HK-2 (cell line): Measurements from ENCODE around the gene C11orf54.
"Not testable (repeated sequence)": the region's sequence is repeated elsewhere in the genome, so short reads cannot be mapped to it uniquely, and the experiment has no call there.

Experiments used
- DNase-seq: peaks from one replicate; pipeline ENCODE4 v3.0.0-alpha.2; 2018; ENCODE audit not compliant: unreplicated experiment

C11orf54 gene

DNA sequence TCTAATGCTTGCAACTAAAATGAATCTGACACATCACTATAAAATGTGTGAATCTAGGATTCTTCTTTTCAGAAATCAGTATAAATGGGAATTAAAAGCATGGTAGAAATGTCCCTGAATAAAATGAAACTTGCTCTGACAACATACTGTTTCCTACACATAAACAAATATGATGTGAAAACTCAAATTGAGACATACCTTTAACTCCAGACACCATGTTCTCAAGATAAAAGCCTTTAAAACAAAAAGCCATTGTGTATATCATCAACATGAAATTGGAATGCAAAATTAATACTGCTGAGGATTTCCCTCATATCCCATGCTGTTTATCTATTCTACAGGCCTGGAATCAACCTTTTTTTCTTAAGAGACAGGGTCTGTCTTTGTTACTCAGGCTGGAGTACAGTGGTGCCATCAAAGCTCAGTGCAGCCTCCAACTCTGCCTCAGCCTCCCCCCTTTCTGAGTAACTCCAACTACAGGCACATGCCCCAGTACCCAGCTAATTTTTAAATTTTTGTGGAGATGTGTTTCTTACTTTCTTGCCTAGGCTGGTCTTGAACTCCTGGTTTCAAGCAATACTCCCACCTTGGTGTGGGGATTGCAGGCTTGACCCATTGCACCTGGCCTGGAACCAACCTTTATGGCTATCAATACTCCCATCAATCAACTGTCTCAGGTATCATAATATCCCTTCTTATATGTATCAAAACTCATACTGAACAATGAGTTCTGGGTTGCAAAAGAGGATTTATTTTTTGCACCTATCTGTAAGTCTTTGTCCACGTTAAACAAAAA, 6.8 kb upstream of the C11orf54 start:
- no peak for DNase-seq

DNA sequence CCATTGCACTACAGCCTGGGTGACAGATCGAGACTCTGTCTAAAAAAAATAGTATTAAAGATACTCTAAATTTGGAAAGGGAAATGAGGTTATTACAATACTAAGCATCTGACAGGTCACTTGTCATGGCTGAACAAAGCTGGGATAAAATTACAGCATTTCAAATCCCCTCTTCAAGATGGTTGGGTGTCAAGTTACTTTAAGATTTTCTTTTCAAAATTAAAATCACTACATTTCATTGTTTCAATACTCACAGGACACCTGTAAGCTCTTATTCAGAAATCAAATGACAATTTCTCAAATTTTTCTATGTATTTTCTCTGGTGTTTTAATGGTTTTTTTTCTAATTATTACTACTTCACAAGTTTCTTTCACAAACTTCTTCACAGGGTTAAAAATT, 5.8 kb upstream of the C11orf54 start:
- DNase-seq, result no peak

DNA sequence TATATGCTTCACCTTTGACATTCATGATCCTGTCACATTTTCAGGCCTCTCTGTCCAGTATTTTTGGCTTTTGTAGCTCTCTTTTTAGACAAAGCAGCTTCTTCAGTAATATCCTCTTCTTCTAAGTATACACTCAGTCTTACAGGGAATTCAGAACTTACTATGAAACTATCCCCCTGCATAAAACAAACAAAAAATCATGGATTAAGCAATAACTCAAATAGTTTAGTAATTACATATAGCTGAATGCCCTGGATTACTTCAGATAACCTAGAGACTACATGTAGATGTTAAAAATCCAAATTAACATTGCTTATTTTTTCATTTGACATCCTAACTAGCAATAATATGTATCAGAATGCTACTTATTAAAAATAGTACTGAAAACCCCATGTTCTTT, 5.3 kb upstream of the C11orf54 start:
- no peak for DNase-seq

DNA sequence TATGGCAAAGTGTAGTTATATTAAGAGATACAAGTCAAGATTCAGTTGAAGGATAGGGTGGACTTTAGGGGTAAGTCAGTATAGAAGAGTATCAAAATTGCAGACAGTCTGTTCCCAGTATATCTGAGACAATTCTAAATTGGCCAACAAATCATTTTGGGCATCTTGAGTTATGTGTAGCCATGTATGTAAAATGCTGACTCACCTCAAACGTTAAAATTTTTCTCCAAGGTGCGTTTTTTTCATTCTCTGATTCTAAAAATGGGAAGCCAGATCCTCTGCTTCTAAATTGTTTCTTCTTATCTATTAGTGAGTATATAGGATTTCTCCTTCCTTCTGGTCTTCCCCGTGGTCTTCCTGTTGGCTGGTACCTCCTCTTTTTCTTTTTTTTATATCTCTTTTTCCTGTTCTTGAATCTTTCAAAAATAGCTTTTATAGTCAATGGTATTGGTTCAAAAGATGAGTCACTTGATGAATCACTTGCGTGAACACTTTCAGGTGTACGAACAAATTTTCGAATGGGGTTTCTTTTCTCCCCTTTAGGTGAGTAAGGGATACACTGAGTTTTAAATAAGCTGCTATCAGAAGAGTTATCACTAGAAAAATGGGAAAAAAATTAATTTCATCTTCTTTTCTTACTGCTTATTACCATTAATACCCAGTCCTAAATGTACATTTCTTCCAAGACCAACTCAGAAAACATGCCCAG, 3.4 kb upstream of the C11orf54 start:
- DNase-seq, result no peak

DNA sequence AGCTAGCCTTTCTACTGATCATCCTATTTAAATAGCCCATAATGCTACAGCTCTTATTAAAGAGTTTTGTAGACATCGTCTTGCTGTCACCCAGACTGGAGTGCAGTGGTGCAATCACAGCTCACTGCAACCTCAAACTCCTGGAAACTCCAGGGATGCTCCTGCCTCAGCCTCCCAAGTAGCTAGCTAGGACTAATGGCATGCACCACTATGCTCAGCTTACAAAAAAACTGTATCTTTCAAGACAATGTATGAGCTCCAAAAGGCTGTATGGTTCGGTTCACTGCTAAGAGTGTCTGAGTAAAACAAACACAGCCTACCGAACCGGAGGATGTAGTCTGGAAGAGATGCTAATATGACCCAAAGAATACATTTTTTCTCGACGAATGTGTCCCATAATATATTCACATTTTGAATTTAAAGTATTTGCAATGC, 2.8 kb upstream of the C11orf54 start:
- no peak for DNase-seq

DNA sequence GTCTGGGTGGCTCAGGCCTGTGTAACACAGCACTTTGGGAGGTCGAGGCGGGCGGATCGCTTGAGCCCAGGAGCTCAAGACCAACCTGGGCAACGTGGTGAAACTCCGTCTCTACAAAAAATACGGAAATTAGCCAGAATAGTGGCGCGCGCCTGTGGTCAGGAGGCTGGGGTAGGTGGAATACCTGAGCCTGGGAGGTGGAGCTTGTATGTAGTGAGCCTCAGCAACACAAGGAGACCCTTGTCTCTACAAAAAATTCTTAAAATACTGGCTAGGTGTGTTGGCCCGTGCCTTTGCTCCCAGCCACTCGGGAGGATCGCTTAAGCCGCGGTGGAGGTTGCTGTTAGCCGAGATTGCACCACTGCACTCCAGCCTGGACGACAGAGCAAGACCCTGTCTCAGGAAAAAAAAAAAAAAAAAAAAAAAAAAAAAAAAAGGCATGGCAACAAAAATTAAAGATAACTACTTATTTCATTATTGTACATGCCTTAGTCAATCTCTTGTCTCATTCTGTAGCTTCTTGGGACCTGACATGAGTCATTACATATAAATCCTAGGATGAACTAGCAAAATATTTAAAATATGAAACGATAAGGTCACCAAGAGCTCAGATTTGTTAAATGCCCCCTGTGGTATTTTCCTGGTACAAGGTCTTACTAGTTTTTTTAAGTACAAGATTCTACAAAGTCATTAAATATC, 1.3 kb upstream of the C11orf54 start:
- peak; percentile 49 for DNase-seq

DNA sequence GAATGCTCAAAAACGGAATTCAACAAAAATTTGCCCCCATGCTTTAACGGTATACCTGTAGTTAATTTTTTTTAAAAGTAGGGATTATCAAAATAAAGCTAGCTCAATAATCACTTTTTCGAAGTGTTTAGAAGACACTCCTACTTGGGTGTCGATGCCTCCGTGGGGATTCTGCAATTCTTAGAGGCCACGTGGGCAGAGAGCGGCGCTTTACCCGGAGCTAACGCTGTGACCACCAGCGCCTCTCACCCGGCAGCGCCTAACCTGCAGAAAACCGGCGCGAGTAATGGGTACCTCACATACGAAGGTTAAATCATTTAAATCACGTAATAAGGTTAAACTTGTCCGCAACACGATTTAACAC, 760 bp upstream of the C11orf54 start:
- DNase-seq, result peak; percentile 49

DNA sequence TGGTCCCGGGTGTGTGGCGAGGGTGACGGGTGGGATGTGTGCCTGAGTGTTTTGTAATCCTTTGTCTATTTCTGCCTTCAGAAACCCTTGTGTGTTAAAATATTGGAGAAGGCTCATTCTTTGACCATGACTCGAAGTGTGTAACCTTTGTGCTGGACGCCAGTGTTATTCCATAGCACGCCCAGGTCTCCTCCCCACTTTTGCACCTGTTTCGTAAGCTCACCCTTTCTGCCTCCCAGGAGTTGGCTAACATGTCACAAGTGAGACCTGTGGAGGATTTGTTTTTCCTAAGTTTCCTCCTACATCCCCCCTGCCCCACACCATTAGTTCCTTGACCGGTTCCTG, 382 bp downstream of the C11orf54 start:
- DNase-seq, result no peak

DNA sequence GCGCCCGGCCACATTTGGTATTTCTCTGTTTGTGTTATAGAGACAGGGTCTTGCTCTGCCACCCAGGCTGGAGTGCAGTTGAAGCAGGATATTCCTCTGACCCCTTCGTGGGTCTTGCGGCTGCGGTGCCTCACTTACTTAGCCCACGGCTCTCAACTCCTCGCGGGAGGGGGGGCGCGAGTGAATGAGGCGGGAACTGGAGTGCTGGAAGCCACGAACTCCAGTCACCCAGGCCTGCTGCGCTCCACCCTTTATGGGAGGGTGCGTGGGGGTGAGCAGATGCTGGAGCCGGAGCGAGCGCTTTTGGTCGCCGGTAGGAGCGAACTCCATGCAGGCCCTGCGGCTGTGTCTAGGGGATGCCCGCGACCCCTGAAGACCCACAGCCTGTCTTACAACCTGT, 1.8 kb downstream of the C11orf54 start:
- no peak for DNase-seq

DNA sequence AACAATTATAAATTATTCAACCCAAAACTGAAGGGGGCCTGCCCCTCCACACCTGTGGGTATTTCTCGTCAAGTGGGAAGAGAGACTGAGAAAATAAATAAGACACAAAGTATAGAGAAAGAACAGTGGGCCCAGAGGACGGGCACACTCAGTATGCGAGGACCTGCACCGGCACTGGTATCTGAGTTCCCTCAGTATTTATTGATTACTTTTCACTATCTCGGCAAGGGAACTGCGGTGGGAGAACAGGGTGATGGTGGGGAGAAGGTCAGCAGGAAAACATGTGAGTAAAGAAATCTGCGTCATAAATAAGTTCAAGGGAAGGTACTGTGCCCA, 3.2 kb downstream of the C11orf54 start:
- DNase-seq, result no peak

DNA sequence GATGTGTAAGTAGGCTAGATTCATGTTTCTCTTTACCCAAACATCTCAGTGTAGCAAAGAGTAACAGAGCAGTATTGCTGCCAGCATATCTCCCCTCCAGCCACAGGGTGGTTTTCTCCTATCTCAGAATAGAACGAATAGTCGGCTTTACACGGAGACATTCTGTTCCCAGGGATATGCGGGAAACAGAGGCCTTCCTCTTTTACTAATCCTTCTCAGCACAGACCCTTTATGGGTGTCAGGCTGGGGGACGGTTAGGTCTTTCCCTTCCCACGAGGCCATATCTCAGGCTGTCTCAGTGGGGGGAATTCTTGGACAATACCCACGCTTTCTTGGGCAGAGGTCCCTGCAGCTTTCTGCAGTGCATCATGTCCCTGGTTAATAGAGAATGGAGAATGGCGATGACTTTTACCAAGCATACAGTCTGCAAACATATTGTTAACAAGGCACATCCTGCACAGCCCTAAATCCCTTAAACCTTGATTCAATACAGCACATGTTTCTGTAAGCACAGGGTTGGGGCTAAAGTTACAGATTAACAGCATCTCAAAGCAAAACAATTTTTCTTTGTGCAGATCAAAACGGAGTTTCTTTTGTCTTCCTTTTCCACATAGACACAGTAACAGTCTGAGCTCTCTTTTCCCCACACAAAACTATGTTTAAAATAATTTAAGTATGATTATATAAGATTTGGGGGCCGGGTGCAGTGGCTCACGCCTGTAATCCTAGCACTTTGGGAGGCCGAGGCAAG, 3.7 kb downstream of the C11orf54 start:
- DNase-seq, result not testable (repeated sequence)

DNA sequence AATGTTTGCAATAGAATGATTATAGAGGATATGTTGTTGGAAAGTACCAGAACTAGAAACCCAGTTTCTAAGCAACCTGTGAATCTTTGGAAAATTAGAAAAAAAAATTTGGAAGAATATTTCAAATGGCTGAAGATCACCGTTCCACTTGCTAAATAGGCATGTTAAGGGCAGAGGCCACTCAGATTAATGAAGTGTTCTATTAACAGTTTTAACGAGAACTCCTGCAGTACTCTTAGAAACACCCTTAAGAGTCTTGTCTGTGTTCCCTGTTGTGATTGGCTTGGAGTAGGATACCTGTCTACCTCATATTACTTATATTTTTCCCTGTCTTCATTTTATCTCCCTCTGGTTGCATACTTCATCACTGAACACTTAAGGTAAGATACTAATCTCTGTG, 4.6 kb downstream of the C11orf54 start:
- DNase-seq, result no peak

DNA sequence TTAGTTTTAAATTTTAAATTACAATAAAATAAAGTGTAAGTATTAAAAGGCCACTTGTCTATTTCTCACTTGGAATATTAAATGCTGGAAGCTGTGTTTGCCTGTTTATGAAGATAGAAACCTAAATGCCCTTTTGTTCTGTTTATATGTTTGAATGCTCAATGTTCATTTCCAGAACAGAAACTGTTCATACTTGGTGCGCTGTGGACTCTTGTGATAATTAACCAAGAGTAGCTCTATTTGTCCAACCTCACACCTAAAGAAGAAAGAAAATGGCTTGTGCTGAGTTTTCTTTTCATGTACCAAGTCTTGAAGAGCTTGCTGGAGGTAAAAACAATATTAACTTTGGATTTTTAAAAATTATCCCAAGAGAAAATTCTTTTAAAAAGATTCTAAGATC, 5.7 kb downstream of the C11orf54 start:
- no peak for DNase-seq

DNA sequence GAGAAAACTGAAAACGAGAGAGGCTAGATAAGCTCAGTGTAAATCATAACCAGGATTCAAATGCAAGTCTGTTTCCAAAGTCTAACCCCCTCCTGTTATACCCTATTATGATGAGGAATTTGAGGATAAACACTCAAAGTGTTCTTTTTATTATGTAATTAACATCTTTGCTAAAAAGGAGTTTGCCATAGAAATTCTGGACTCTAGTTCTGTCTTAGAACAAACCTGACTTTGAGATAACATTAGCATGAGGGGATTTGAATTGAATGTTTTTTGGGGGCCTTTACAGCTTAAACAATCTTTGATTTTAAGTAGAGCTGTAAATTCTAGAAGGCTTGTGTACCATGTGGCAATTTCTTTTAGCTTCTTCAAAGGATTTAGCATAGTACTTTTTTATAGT, 9.5 kb downstream of the C11orf54 start:
- DNase-seq, result no peak

DNA sequence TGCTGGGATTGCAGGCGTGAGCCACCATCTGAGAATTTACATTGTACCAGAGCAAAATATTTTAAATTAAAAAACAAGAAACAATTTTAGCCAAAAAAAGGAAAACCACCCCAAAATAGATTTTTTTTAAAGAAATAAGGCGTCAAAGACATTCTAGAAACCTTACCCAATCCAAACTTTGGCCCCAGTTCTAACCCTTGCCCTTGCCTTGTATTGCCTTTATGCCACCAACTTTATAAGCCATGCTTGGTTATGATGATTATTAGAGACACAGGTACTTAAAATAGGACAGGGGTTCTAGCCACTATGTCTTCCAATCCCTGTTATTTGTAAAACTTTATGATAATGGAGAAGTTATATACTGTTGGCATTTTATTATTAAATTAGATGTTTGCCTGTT, 11.8 kb downstream of the C11orf54 start:
- DNase-seq, result no peak

DNA sequence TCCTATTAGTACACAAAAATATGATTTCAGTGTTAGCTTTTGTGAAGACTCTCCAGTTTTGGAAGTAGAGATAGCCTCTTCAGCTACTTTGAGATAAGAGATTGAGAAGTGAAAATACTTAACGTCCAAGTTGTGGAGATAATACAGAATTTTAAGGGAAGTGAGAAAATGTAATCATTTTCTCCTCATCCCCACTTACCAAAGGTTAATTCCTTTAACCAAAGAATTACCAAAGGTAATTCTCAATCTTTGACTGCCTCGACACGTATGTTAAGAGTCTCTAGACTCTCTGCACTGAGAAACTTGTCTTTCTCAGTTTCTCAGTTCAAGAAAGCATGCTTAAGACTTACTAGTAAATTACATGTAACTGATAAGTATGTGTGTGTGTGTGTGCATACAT, 15.3 kb downstream of the C11orf54 start:
- DNase-seq, result no peak

DNA sequence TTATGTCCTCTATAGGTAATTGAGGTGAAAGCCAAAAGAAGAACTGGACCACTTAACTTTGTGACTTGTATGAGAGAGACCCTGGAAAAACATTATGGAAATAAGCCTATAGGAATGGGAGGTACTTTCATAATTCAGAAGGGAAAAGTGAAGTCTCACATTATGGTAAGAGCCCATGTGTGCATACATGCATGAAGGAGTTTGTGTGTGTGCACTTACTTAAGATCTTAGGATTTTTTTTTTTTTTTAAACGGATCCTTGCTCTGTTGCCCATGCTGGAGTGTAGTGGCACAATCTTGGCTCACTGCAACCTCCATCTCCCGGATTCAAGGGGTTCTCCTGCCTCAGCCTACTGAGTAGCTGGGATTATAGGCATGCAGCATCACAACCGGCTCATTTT, 15.8 kb downstream of the C11orf54 start:
- DNase-seq, result no peak

DNA sequence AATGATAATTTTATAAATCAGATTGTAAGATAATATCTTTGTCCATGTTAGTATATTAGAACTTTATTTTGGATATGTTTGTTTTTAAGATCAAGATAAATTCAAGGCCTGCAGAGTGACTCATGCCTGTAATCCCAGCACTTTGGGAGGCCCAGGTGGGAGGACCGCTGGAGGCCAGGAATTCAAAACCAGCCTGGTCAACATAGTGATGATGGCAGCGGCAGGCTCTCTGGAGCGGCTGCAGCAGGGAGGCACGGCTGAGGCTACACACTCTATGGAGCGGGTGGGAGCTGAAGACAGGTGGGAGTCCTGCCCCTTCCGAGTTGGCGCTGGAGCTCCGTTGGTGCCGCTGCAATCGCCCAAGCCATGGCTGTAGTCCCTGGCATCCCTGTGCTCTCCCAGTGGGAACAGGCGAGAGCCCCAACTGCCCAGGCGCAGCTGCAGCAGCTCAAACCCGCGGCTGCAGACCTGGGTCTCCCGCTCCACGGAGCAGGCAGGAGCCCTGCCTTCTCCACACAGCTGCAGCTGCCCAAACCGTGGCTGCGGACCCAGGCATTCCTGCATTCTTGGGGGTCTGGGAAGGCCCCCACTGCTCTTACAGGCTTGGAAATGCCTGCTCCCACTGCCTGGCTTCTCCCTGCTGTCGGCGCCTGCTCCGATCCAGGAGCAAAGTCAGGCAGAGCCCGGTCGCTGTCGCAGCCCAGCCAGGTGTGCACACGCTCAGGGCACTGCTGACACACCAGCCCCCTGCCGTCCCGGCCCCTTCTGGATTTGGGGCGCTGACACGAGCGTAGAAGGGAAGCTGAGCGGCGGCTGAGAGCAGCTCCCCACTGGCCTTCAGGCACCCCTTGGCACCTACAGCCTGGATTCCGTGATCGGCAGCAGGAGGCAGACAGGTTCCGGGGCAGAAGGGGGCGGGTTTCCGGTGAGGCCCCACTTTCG, 16.7 kb downstream of the C11orf54 start:
- no peak for DNase-seq

DNA sequence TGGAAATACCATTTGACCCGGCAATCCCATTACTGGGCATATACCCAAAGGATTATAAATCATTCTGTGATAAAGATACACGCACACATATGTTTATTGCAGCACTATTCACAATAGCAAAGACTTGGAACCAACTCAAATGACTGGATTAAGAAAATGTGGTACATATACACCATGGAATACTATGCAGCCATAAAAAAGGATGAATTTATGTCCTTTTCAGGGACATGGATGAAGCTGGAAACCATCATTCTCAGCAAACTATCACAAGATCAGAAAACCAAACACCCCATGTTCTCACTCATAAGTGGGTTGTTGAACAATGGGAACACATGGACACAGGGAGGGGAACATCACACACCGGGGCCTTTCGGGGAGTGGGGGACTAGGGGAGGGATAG, 17.7 kb downstream of the C11orf54 start:
- DNase-seq, result not testable (repeated sequence)

DNA sequence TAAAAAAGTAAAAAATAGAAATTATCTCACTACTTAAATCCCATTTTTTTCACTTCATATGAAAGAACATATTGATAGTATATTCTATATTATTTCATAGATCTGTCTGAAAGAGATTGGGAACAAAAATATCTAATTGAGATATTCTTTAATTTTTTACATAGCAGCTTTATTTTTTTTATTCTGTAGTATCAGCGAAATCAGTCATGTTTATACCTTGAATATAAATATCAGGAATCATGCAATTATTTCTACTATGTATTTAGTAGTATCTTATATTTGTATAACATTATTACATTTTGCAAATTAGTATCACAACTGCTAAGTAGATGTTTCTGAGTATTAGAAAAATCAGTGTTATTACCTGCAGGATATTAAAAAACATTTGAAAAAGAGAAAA, 20.4 kb downstream of the C11orf54 start:
- no peak for DNase-seq

DNA sequence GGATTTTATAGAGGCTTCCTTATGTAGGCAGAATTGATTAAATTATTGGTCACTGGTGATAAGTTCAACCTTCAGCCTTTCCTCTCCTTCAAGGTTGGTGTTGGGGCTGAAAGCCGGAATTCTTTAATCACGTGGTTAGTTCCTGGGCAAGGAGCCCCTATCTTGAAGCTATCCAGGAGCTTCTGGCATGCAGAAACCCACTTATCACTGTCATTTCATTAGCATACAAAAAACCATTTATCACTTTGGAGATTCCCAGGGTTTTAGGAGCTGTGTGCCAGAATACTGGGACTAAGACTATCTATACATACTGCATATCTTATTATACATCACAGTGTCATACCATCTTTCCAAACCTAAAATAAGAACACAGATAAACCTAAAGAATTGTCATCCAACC, 24.1 kb downstream of the C11orf54 start:
- no peak for DNase-seq
